Tibial nerve (tissue), 3 donors: Measurements from ENCODE around the gene NATD1.

Source experiments
- CTCF ChIP-seq, 5 experiments: fragments of 200-600 bp in 3 of 5; fragments of 450-650 bp in 2 of 5; sonication (generic) in 3 of 5; IDR thresholded peaks; one replicate each; pipeline ENCODE4 v1.5.1; 2016 to 2019; ENCODE audit warnings: antibody characterized with exemption in 5 of 5, mild to moderate bottlenecking in 3 of 5, moderate library complexity in 2 of 5
- POLR2A ChIP-seq, 2 donors: fragments of 450-650 bp; IDR thresholded peaks; one replicate each; pipeline ENCODE4 v1.6.1; 2017; ENCODE audit warnings: antibody characterized with exemption in 2 of 2, mild to moderate bottlenecking in 2 of 2, moderate library complexity in 2 of 2

GRCh38 chr17:21298983-21299519 is 45.8 kb upstream of the NATD1 start:
- TF ChIP-seq POLR2A (IDR thresholded peaks at IDR 0.05) (no peak), CTCF (IDR thresholded peaks at IDR 0.05) (no peak)
